Measurements from ENCODE around the gene GBP4. TPM values are rescaled to one million over a fixed set of nuclear protein-coding genes. Genes with fewer than 3 reads are reported as not detected.

The GBP4 gene
- total RNA-seq, 1 experiment from 2014 or later, result 0.07 TPM

- TF ChIP-seq, protein P1, sequence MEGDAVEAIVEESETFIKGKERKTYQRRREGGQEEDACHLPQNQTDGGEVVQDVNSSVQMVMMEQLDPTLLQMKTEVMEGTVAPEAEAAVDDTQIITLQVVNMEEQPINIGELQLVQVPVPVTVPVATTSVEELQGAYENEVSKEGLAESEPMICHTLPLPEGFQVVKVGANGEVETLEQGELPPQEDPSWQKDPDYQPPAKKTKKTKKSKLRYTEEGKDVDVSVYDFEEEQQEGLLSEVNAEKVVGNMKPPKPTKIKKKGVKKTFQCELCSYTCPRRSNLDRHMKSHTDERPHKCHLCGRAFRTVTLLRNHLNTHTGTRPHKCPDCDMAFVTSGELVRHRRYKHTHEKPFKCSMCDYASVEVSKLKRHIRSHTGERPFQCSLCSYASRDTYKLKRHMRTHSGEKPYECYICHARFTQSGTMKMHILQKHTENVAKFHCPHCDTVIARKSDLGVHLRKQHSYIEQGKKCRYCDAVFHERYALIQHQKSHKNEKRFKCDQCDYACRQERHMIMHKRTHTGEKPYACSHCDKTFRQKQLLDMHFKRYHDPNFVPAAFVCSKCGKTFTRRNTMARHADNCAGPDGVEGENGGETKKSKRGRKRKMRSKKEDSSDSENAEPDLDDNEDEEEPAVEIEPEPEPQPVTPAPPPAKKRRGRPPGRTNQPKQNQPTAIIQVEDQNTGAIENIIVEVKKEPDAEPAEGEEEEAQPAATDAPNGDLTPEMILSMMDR (conservative IDR thresholded peaks at IDR 0.05; ENCODE audit: low read depth, low read length), result no peak
- TF ChIP-seq EZH2phosphoT487 (IDR thresholded peaks at IDR 0.05; ENCODE audit: borderline replicate concordance, low read length) (no peak), EZH2 (IDR thresholded peaks at IDR 0.05; ENCODE audit: low read length, unreplicated experiment) (no peak)
Observed at GRCh38 chr1:89174491-89174890, 24.3 kb downstream of the GBP4 start.

GRCh38 chr1:89172468-89173143 is 26.1 kb downstream of the GBP4 start:
- ChIA-PET CTCF (no interaction called here), POLR2A (ENCODE audit: unreplicated experiment) (no interaction called here)
- intact Hi-C loops (cut with micrococcal nuclease), result no loop called here
- Histone ChIP-seq H3K9me3 (ENCODE audit: low read length) (no peaks in the 10 kb centered on the region), H3F3A (ENCODE audit: low read length, unreplicated experiment) (no peaks in the 10 kb centered on the region), H3K79me2 (ENCODE audit: low read length) (no peaks in the 10 kb centered on the region), H3K4me2 (ENCODE audit: low read length) (no peak overlapping the region), H2AFZ (ENCODE audit: low read length) (no peak overlapping the region), H3K4me1 (ENCODE audit: insufficient read depth, low read length) (no peaks in the 10 kb centered on the region), H3K4me3 (ENCODE audit: low read length) (no peak overlapping the region), H3K27ac (ENCODE audit: low read length) (no peak overlapping the region), H4K20me1 (ENCODE audit: low read length) (no peaks in the 10 kb centered on the region), H3K9ac (ENCODE audit: low read length) (no peak overlapping the region), H3K9me2 (replicated peaks; ENCODE audit: low read length) (no peaks in the 10 kb centered on the region), H3K27me3 (ENCODE audit: low read length) (no peaks in the 10 kb centered on the region), H3K36me3 (ENCODE audit: low read depth, low read length) (no peaks in the 10 kb centered on the region)
- DNase-seq, result no peak
- BruUV-seq (replicated peaks), result no TSS peak
- no peak for ATAC-seq
- TF ChIP-seq, protein P1 (conservative IDR thresholded peaks at IDR 0.05; ENCODE audit: low read depth, low read length), result no peak
- TF ChIP-seq EZH2phosphoT487 (IDR thresholded peaks at IDR 0.05; ENCODE audit: borderline replicate concordance, low read length) (no peak), EZH2 (IDR thresholded peaks at IDR 0.05; ENCODE audit: low read length, unreplicated experiment) (no peak)

More at GRCh38 chr1:89174491-89174890, 24.3 kb downstream of the GBP4 start:
- Histone ChIP-seq H2AFZ (ENCODE audit: low read length) (no peak overlapping the region), H4K20me1 (ENCODE audit: low read length) (no peaks in the 10 kb centered on the region), H3K4me1 (ENCODE audit: insufficient read depth, low read length) (peaks cover 4% of the 10 kb centered on the region; the same call in 1 of the 2 replicates), H3K27me3 (ENCODE audit: low read length) (no peaks in the 10 kb centered on the region), H3K79me2 (ENCODE audit: low read length) (no peaks in the 10 kb centered on the region), H3K36me3 (ENCODE audit: low read depth, low read length) (no peaks in the 10 kb centered on the region), H3K9me3 (ENCODE audit: low read length) (no peaks in the 10 kb centered on the region), H3K27ac (ENCODE audit: low read length) (no peak overlapping the region), H3F3A (ENCODE audit: low read length, unreplicated experiment) (no peaks in the 10 kb centered on the region), H3K9ac (ENCODE audit: low read length) (no peak overlapping the region), H3K4me3 (ENCODE audit: low read length) (no peak overlapping the region), H3K4me2 (ENCODE audit: low read length) (no peak overlapping the region), H3K9me2 (replicated peaks; ENCODE audit: low read length) (no peaks in the 10 kb centered on the region)
- ChIA-PET POLR2A (ENCODE audit: unreplicated experiment) (no interaction called here), CTCF (no interaction called here)
- ATAC-seq (no peak), DNase-seq (no peak)
- intact Hi-C loops (cut with micrococcal nuclease), result no loop called here
- BruUV-seq (replicated peaks), result no TSS peak

- Histone ChIP-seq H3K9ac (ENCODE audit: low read length) (no peak overlapping the region), H3K79me2 (ENCODE audit: low read length) (no peaks in the 10 kb centered on the region), H3K9me3 (ENCODE audit: low read length) (no peaks in the 10 kb centered on the region), H3K27me3 (ENCODE audit: low read length) (no peaks in the 10 kb centered on the region), H2AFZ (ENCODE audit: low read length) (no peak overlapping the region), H3K4me2 (ENCODE audit: low read length) (no peak overlapping the region), H3F3A (ENCODE audit: low read length, unreplicated experiment) (no peaks in the 10 kb centered on the region), H3K27ac (ENCODE audit: low read length) (no peak overlapping the region), H3K4me1 (ENCODE audit: insufficient read depth, low read length) (no peaks in the 10 kb centered on the region), H4K20me1 (ENCODE audit: low read length) (no peaks in the 10 kb centered on the region), H3K9me2 (replicated peaks; ENCODE audit: low read length) (no peaks in the 10 kb centered on the region), H3K4me3 (ENCODE audit: low read length) (no peak overlapping the region), H3K36me3 (ENCODE audit: low read depth, low read length) (no peaks in the 10 kb centered on the region)
- ATAC-seq (no peak), DNase-seq (no peak)
- no peak for TF ChIP-seq EZH2phosphoT487 (IDR thresholded peaks at IDR 0.05; ENCODE audit: borderline replicate concordance, low read length)
- TF ChIP-seq EZH2 (IDR thresholded peaks at IDR 0.05; ENCODE audit: low read length, unreplicated experiment), result no peak
- TF ChIP-seq, protein P1 (conservative IDR thresholded peaks at IDR 0.05; ENCODE audit: low read depth, low read length), result no peak
- POLR2A ChIA-PET (ENCODE audit: unreplicated experiment), result no interaction called here
- CTCF ChIA-PET, result no interaction called here
- no TSS peak for BruUV-seq (replicated peaks)
- intact Hi-C loops (cut with micrococcal nuclease), result no loop called here
Observed at GRCh38 chr1:89171067-89171438, 27.7 kb downstream of the GBP4 start.

Measured in PC-3 (cell line).